ENCODE results near the gene PTPRN2.

Gene PTPRN2

DNA sequence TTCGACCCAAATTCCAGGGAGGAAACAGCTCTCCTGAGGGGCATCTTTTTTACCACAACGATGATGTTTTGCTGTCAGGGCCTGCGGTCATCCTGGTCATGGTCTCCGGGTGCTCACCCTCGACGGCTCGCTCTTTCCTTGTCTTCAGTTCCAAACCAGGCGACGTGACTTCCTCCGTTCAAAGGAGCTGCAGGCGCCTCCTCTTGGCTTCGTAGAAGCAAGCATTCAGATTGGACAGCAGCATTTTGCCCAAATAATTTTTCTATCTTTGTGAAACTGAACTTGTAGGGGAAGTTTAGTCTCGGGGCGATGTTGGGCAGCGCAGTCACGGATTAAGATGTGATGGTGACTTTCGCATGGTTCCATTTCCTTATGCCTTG lies 1042.0 kb downstream of the PTPRN2 start:
- TF ChIP-seq CTCF (IDR thresholded peaks at IDR 0.05; ENCODE audit: extremely low read depth, insufficient read depth, missing control alignments), result no peak
- no peak for DNase-seq (ENCODE audit: low spot score)
- in situ Hi-C loops (cut with MboI; ENCODE audit: low pct_unique_long_range_greater_than_20kb, low sequenced_read_pairs, unreplicated experiment), result no loop called here

GRCh38 chr7:157544980-157545680 lies 1042.5 kb downstream of the PTPRN2 start:
- in situ Hi-C loops (cut with MboI; ENCODE audit: low pct_unique_long_range_greater_than_20kb, low sequenced_read_pairs, unreplicated experiment), result no loop called here
- TF ChIP-seq CTCF (IDR thresholded peaks at IDR 0.05; ENCODE audit: extremely low read depth, insufficient read depth, missing control alignments), result no peak
- DNase-seq (ENCODE audit: low spot score), result no peak

DNA sequence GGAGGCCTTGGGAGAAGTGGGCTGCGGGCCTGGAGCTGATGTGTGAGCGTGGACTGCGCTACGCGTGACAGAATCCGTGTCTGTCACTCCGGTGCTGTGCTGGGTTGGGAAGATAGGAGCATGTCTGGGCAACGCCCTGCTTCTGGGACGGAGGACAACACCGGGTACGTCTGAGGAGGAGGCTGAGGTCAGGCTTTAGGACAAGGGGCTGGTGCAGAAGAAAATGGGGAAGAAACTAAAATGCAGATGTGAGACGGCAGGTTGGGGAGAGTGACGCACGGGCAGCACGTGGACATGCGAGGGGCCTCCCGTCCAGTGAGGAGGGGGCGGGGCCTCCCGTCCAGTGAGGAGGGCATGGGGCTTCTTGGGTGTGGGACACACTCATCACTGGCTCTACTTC lies 1043.4 kb downstream of the PTPRN2 start:
- in situ Hi-C loops (cut with MboI; ENCODE audit: low pct_unique_long_range_greater_than_20kb, low sequenced_read_pairs, unreplicated experiment), result no loop called here
- DNase-seq (ENCODE audit: low spot score), result no peak
- no peak for TF ChIP-seq CTCF (IDR thresholded peaks at IDR 0.05; ENCODE audit: extremely low read depth, insufficient read depth, missing control alignments)

DNA sequence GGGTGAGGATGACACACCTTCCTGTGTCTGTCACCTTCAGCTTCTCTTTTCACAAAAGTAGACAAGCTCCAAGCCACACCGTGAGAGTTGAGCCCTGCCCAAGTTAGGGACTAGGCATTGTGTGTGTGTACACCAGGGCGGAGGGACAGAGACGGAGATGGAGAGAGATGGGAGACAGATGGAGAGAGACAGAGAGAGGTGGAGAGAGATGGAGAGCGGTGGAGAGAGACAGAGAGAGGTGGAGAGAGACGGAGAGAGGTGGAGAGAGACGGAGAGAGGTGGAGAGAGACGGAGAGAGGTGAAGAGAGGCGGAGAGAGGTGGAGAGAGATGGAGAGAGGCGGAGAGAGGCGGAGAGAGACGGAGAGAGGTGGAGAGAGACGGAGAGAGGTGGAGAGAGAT lies 1043.8 kb downstream of the PTPRN2 start:
- in situ Hi-C loops (cut with MboI; ENCODE audit: low pct_unique_long_range_greater_than_20kb, low sequenced_read_pairs, unreplicated experiment), result no loop called here
- no peak for TF ChIP-seq CTCF (IDR thresholded peaks at IDR 0.05; ENCODE audit: extremely low read depth, insufficient read depth, missing control alignments)
- DNase-seq (ENCODE audit: low spot score), result no peak

DNA sequence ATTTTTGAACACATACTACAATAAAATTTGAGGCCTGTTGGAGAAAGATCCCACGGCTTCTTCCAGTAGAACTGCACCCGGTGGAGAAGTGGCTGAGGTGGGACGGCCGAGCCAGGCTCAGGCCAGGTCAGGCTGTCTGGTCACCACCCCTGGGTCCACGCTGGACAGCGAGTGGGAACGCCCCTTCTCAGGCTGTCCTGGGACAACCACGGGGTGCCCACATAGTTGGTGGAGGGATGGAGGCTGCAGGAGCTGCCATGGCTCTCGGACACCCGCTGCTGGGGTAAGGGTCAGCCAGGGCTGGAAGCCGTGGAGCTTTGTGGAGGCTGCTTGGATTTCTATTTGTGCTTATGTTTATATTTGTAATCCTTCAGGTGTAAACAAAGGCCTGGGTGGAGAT lies 1044.3 kb downstream of the PTPRN2 start:
- in situ Hi-C loops (cut with MboI; ENCODE audit: low pct_unique_long_range_greater_than_20kb, low sequenced_read_pairs, unreplicated experiment), result no loop called here
- TF ChIP-seq CTCF (IDR thresholded peaks at IDR 0.05; ENCODE audit: extremely low read depth, insufficient read depth, missing control alignments), result no peak
- no peak for DNase-seq (ENCODE audit: low spot score)

DNA sequence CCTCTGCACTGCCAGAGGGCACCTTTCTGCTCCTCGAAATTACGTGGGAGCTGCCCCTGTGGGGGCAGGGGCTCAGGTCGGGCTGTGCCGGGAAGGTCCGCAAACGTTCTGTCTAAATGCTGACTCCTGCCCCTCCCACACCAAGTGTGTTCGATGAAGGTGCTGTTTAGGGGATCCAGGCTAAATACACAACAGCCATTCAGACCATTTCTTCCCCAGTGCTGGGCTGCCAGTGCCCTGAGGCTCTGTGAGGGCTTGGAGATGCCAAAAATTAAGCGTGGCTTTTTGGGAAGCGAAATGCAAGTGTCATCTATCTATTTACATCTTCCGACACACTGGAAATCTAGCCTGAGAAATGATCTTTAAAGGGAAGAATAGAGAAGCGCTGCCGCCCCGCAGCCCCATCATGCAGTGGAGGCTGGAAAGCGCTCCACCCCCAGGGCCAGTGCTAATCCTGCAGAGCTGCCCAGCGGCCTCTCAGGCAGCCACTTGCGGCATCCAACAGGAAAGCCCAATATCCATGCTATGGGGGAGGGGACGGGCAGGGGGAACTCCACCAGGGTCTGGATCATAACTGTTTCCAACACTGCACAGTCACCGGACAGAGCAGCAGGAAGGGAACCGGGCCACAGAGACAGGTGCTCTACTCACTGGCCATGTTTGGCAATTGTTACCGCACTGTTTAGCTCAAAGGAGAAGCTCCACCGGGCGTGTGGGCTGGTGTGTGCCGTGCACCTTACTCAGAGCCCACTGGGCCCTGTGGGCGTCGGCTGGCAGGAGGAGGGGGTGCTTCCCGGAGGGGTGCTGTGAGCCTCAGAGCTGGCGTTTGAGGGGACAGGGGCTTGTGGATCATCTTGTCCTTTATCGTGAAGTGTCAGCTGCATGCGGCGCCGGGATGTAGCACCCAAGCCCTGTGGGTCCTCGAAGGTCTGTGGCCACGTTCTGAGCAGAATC lies 1045.3 kb downstream of the PTPRN2 start:
- no peak for TF ChIP-seq CTCF (IDR thresholded peaks at IDR 0.05; ENCODE audit: extremely low read depth, insufficient read depth, missing control alignments)
- in situ Hi-C loops (cut with MboI; ENCODE audit: low pct_unique_long_range_greater_than_20kb, low sequenced_read_pairs, unreplicated experiment), result no loop called here
- no peak for DNase-seq (ENCODE audit: low spot score)
